ENCODE results near the gene SPTA1.

DNA sequence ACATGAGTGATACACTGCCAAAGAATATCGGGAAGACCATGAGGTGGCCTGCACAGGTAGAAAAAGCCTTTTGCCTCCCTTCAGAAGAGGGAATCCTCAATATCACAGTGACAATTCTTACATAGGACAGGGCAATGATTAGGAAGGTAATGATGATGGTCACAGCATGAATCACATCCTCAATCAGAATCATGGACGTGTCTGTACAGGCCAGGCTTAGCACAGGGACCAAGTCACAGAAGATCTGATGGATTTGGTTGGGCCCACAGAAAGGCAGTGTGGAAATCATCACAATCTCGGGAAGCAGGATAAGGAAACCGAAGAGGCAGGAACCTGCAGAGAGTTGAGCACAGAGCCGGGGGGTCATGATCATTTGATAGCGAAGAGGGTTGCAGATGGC is 30.8 kb upstream of the SPTA1 start:
- no peak for TF ChIP-seq CTCF (IDR thresholded peaks at IDR 0.05 in 8 of 11, conservative IDR thresholded peaks at IDR 0.05 in 3 of 11)
- no peak for TF ChIP-seq POLR2AphosphoS5 (IDR thresholded peaks at IDR 0.05)

All from spleen (tissue), 7 donors.